ENCODE data around the gene GPER1. TPM values are rescaled to one million over a fixed set of nuclear protein-coding genes. Genes with fewer than 3 reads are reported as not detected.
A peak's percentile ranks its signal among the peaks of the same experiment; 100 is the strongest.
"Not testable (repeated sequence)": the region's sequence is repeated elsewhere in the genome, so short reads cannot be mapped to it uniquely, and the experiment has no call there.

Gene GPER1
- total RNA-seq, 1 donor from 2014 or later: not detected

- intact Hi-C loops (cut with micrococcal nuclease); H3K4me3 Mint-ChIP-seq; H3K27me3 Mint-ChIP-seq; DNase-seq; H3K36me3 Mint-ChIP-seq (ENCODE audit: low read depth); H3K9me3 Mint-ChIP-seq: not testable (repeated sequence)
- peaks cover 12% of the 10 kb centered on the region for H3K4me1 Mint-ChIP-seq
- H3K27ac Mint-ChIP-seq: peak overlapping the region; percentile 80
These were observed 27.5 kb downstream of the GPER1 start for GRCh38 chr7:1115171-1116045.

GRCh38 chr7:1116383-1117008, 28.6 kb downstream of the GPER1 start:
- intact Hi-C loops (cut with micrococcal nuclease); H3K9me3 Mint-ChIP-seq; H3K36me3 Mint-ChIP-seq (ENCODE audit: low read depth); H3K27ac Mint-ChIP-seq; H3K27me3 Mint-ChIP-seq; DNase-seq; H3K4me3 Mint-ChIP-seq: not testable (repeated sequence)
- peaks cover 12% of the 10 kb centered on the region for H3K4me1 Mint-ChIP-seq

- intact Hi-C loops (cut with micrococcal nuclease): no loop called here
- H3K27me3 Mint-ChIP-seq: no peaks in the 10 kb centered on the region
- peak overlapping the region; percentile 22 for H3K27ac Mint-ChIP-seq
- peaks cover 5% of the 10 kb centered on the region for H3K36me3 Mint-ChIP-seq (ENCODE audit: low read depth)
- peaks cover 4% of the 10 kb centered on the region for H3K9me3 Mint-ChIP-seq
- peaks cover 12% of the 10 kb centered on the region for H3K4me1 Mint-ChIP-seq
- no peak overlapping the region for H3K4me3 Mint-ChIP-seq
- no peak for DNase-seq
These were observed 29.5 kb downstream of the GPER1 start for GRCh38 chr7:1117321-1117928.

- intact Hi-C loops (cut with micrococcal nuclease): no loop called here
- DNase-seq: no peak
- Mint-ChIP-seq H3K27ac (peak overlapping the region; percentile 34), H3K36me3 (ENCODE audit: low read depth) (peaks cover 5% of the 10 kb centered on the region), H3K4me1 (peaks cover 12% of the 10 kb centered on the region), H3K4me3 (no peak overlapping the region), H3K27me3 (no peaks in the 10 kb centered on the region), H3K9me3 (peaks cover 4% of the 10 kb centered on the region)
These were observed 31.3 kb downstream of the GPER1 start for GRCh38 chr7:1119201-1119600.

GRCh38 chr7:1120791-1121190, 32.9 kb downstream of the GPER1 start:
- Mint-ChIP-seq H3K9me3 (peaks cover 4% of the 10 kb centered on the region), H3K27me3 (no peaks in the 10 kb centered on the region)

GRCh38 chr7:1121476-1121875, 33.6 kb downstream of the GPER1 start:
- H3K4me1 Mint-ChIP-seq: peaks cover 12% of the 10 kb centered on the region

More at GRCh38 chr7:1120791-1121190, 32.9 kb downstream of the GPER1 start:
- Mint-ChIP-seq H3K27ac (no peak overlapping the region), H3K4me1 (peaks cover 12% of the 10 kb centered on the region), H3K36me3 (ENCODE audit: low read depth) (peaks cover 5% of the 10 kb centered on the region), H3K4me3 (no peak overlapping the region)
- intact Hi-C loops (cut with micrococcal nuclease): no loop called here
- DNase-seq: no peak

GRCh38 chr7:1121886-1122831, 34.2 kb downstream of the GPER1 start:
- DNase-seq: no peak
- intact Hi-C loops (cut with micrococcal nuclease): no loop called here
- no peaks in the 10 kb centered on the region for H3K27me3 Mint-ChIP-seq
- peaks cover 12% of the 10 kb centered on the region for H3K4me1 Mint-ChIP-seq
- peaks cover 5% of the 10 kb centered on the region for H3K36me3 Mint-ChIP-seq (ENCODE audit: low read depth)
- H3K9me3 Mint-ChIP-seq: peaks cover 4% of the 10 kb centered on the region
- no peak overlapping the region for H3K4me3 Mint-ChIP-seq
- H3K27ac Mint-ChIP-seq: no peak overlapping the region

More at GRCh38 chr7:1121476-1121875, 33.6 kb downstream of the GPER1 start:
- no peaks in the 10 kb centered on the region for H3K27me3 Mint-ChIP-seq
- DNase-seq: no peak
- peaks cover 4% of the 10 kb centered on the region for H3K9me3 Mint-ChIP-seq
- peaks cover 5% of the 10 kb centered on the region for H3K36me3 Mint-ChIP-seq (ENCODE audit: low read depth)
- no peak overlapping the region for H3K4me3 Mint-ChIP-seq
- intact Hi-C loops (cut with micrococcal nuclease): no loop called here
- H3K27ac Mint-ChIP-seq: no peak overlapping the region

GRCh38 chr7:1122832-1123501, 35.1 kb downstream of the GPER1 start:
- Mint-ChIP-seq H3K27me3 (no peaks in the 10 kb centered on the region), H3K4me1 (peaks cover 8% of the 10 kb centered on the region), H3K9me3 (no peaks in the 10 kb centered on the region), H3K36me3 (ENCODE audit: low read depth) (no peaks in the 10 kb centered on the region), H3K27ac (no peak overlapping the region), H3K4me3 (no peak overlapping the region)
- no peak for DNase-seq
- intact Hi-C loops (cut with micrococcal nuclease): no loop called here

GRCh38 chr7:1123715-1124114, 35.8 kb downstream of the GPER1 start:
- DNase-seq: no peak
- no peak overlapping the region for H3K4me3 Mint-ChIP-seq
- intact Hi-C loops (cut with micrococcal nuclease): no loop called here
- H3K27ac Mint-ChIP-seq: no peak overlapping the region
- peaks cover 4% of the 10 kb centered on the region for H3K4me1 Mint-ChIP-seq
- no peaks in the 10 kb centered on the region for H3K36me3 Mint-ChIP-seq (ENCODE audit: low read depth)
- H3K9me3 Mint-ChIP-seq: no peaks in the 10 kb centered on the region
- no peaks in the 10 kb centered on the region for H3K27me3 Mint-ChIP-seq

- DNase-seq: no peak
- Mint-ChIP-seq H3K27ac (no peak overlapping the region), H3K4me1 (peaks cover 2% of the 10 kb centered on the region), H3K27me3 (no peaks in the 10 kb centered on the region), H3K4me3 (no peak overlapping the region), H3K36me3 (ENCODE audit: low read depth) (no peaks in the 10 kb centered on the region), H3K9me3 (no peaks in the 10 kb centered on the region)
- intact Hi-C loops (cut with micrococcal nuclease): no loop called here
These were observed 36.3 kb downstream of the GPER1 start for GRCh38 chr7:1124164-1124563.

- intact Hi-C loops (cut with micrococcal nuclease): no loop called here
- no peak overlapping the region for H3K4me3 Mint-ChIP-seq
- H3K36me3 Mint-ChIP-seq (ENCODE audit: low read depth): no peaks in the 10 kb centered on the region
- no peak for DNase-seq
- H3K27me3 Mint-ChIP-seq: no peaks in the 10 kb centered on the region
- no peaks in the 10 kb centered on the region for H3K4me1 Mint-ChIP-seq
- no peaks in the 10 kb centered on the region for H3K9me3 Mint-ChIP-seq
- H3K27ac Mint-ChIP-seq: no peak overlapping the region
These were observed 37.1 kb downstream of the GPER1 start for GRCh38 chr7:1124816-1125602.

- DNase-seq: no peak
- intact Hi-C loops (cut with micrococcal nuclease): no loop called here
- H3K27ac Mint-ChIP-seq: no peak overlapping the region
- H3K27me3 Mint-ChIP-seq: no peaks in the 10 kb centered on the region
- H3K36me3 Mint-ChIP-seq (ENCODE audit: low read depth): no peaks in the 10 kb centered on the region
- H3K4me3 Mint-ChIP-seq: no peak overlapping the region
- H3K9me3 Mint-ChIP-seq: no peaks in the 10 kb centered on the region
- no peaks in the 10 kb centered on the region for H3K4me1 Mint-ChIP-seq
These were observed 37.7 kb downstream of the GPER1 start for GRCh38 chr7:1125603-1125969.
